ENCODE results near the gene HSD11B2.

Gene HSD11B2

DNA sequence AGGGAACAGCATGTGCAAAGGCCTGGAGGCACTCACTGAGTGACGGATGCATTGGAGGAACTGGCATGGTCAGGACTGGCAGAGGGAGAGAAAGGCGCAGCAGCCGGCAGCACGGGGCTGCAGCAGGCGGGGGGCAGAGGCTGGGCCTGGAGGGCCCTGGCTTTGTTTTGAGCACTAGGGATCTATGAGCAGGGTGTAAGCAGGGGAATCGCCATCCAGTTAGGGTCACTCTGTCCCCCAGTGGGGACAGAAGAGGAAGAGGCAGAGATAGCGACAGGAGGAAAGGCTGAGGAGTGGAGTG lies 14.2 kb downstream of the HSD11B2 start:
- no peak for TF ChIP-seq REST (IDR thresholded peaks at IDR 0.05; ENCODE audit: insufficient read depth in 1 of 2, low read depth in 2 of 2, low read length in 2 of 2)
- TF ChIP-seq POLR2AphosphoS5 (IDR thresholded peaks at IDR 0.05; ENCODE audit: low read depth, low read length): no peak
- no peak for TF ChIP-seq TAF1 (IDR thresholded peaks at IDR 0.05; ENCODE audit: borderline replicate concordance, insufficient read depth, low read length)
- no peak for TF ChIP-seq SIN3A (IDR thresholded peaks at IDR 0.05; ENCODE audit: borderline replicate concordance, insufficient read depth, low read length)
- no peak for TF ChIP-seq FOXP2 (optimal IDR thresholded peaks at IDR 0.05; ENCODE audit: borderline replicate concordance, extremely low read depth, extremely low read length, insufficient read depth)

DNA sequence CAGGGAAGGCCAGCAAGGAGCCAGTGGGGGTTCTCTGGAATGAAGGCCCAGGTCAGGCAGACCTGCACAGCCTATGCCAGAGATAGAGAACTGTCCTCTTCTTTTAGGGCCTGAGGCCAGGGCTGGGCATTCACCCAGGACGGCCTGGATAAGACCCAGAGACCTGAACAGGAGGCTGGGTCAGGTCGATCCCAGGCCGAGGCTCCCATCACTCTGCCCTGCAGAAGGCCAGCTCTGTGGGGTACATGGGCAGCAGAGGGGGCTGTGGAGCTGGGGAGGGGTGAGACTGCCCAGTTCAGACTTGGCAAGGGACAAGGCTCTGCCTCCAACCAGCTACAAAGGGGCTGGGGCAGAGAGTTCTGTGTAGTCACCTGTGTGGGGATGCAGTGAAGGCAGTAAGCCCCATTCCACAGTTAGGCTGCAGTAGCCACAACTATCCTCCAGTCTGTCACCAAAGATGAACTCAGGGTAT lies 14.6 kb downstream of the HSD11B2 start:
- TF ChIP-seq REST (IDR thresholded peaks at IDR 0.05; ENCODE audit: insufficient read depth in 1 of 2, low read depth in 2 of 2, low read length in 2 of 2): no peak
- TF ChIP-seq SIN3A (IDR thresholded peaks at IDR 0.05; ENCODE audit: borderline replicate concordance, insufficient read depth, low read length): no peak
- no peak for TF ChIP-seq TAF1 (IDR thresholded peaks at IDR 0.05; ENCODE audit: borderline replicate concordance, insufficient read depth, low read length)

DNA sequence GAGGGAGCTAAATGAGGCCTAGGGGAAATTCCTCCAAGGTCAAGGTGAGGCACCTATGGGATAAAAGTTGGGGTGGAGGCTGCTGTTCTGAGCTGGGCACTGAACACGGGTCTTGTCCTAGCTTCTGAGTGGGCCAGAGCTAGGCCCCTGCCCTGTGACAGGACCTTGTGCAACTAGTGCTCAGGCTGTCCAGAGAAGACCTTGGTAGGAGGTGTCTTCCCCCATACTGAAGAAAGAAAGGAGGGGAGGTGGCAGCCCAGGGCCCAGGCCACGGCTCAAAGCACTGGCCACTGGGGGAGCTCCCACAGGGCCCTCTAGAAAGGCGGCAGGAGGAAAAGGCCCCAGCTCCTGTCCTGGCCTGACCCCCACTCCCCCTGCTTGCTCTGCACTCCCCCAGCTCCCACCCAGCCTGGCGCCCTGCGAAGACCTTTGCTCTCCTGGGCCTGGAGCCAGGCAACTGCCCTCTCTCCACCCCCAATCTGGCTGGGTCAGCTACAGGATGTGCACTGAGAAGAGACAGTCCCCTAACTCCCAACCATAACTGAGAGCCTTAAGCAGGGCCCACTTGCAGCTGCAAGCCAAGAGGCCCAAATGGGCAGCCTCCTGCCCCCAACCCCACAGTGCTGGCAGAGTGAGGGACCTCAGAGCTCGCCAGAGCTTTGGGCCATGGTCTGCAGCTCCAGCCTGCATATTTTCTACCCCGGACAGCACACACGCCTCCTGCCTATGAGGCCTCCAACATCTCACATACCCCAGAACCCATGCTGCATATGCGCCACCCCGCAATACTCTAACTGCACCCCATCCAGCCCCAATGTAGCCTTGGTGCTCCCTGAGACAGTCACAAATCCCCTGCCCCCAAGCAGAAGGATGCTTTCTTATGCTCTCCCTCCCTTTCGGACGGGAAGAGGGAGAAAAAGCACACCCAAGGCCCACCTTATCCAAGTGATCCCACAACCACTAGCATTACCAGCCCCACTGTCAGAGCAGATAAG lies 15.3 kb downstream of the HSD11B2 start:
- TF ChIP-seq TAF1 (IDR thresholded peaks at IDR 0.05; ENCODE audit: borderline replicate concordance, insufficient read depth, low read length): no peak
- TF ChIP-seq FOXP2 (optimal IDR thresholded peaks at IDR 0.05; ENCODE audit: borderline replicate concordance, extremely low read depth, extremely low read length, insufficient read depth): no peak
- no peak for TF ChIP-seq POLR2AphosphoS5 (IDR thresholded peaks at IDR 0.05; ENCODE audit: low read depth, low read length)
- TF ChIP-seq REST (IDR thresholded peaks at IDR 0.05; ENCODE audit: insufficient read depth in 1 of 2, low read depth in 2 of 2, low read length in 2 of 2): no peak
- no peak for TF ChIP-seq SIN3A (IDR thresholded peaks at IDR 0.05; ENCODE audit: borderline replicate concordance, insufficient read depth, low read length)

DNA sequence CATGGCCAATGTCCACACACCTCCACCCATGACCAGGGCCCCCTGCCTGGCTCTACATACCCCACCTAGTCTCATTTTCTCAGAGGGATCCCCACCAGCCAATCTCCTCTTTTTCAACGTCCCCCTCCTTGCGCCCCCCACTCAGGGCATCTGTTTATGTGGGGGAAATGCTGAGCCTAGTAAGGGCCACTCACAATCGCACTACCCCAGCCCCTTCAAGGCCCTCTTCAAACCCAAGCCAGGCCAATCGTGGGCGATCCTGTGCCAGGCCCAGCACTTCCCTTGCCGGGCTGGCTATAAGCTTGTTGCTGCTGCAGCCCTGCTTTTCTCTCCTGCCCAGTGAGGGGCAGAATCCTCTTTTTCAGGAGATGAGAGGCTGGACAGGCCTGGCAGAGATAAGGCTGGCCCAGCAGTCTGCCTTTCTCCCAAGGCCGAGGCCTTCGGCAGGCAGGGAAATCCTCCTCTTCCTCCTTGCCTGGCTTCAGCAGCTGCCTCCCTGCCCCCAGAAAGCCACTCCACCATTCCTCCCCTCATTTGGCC lies 16.1 kb downstream of the HSD11B2 start:
- TF ChIP-seq FOXP2 (optimal IDR thresholded peaks at IDR 0.05; ENCODE audit: borderline replicate concordance, extremely low read depth, extremely low read length, insufficient read depth) (no peak), POLR2AphosphoS5 (IDR thresholded peaks at IDR 0.05; ENCODE audit: low read depth, low read length) (no peak), TAF1 (IDR thresholded peaks at IDR 0.05; ENCODE audit: borderline replicate concordance, insufficient read depth, low read length) (no peak)

DNA sequence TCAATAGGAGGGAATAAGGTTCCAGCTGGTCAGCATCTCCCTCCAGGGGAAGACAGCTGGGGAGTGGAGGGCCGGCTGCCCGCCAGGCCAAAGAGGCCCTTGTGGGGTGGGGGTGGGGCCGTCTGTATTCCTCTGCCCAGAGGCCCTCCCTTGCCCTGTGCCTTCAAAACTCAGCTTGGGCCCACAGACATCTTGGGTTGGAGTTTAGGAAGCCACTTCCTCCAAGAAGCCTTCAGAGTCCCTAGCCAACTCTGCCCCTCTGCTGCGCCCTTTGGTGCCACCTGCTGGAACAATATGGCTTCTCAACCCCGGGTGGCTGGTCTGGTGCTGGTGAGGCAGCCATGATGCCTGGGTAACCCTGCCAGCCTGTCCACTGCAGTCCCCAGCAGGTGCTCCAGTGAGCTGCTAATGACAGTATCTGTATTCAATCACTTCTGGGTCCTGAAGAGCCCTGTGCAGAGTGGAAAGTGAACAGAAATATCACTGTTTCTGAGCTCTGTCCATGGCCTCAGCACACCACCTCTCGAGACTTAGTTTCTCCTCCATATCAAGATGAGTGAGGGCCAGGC lies 16.7 kb downstream of the HSD11B2 start:
- TF ChIP-seq FOXP2 (optimal IDR thresholded peaks at IDR 0.05; ENCODE audit: borderline replicate concordance, extremely low read depth, extremely low read length, insufficient read depth) (no peak), SIN3A (IDR thresholded peaks at IDR 0.05; ENCODE audit: borderline replicate concordance, insufficient read depth, low read length) (no peak), POLR2AphosphoS5 (IDR thresholded peaks at IDR 0.05; ENCODE audit: low read depth, low read length) (no peak), TAF1 (IDR thresholded peaks at IDR 0.05; ENCODE audit: borderline replicate concordance, insufficient read depth, low read length) (no peak), REST (IDR thresholded peaks at IDR 0.05; ENCODE audit: insufficient read depth in 1 of 2, low read depth in 2 of 2, low read length in 2 of 2) (no peak)

All from PFSK-1 (cell line).